Stimulated activated CD4-positive, alpha-beta T cell treated with anti-CD3 and anti-CD28 coated beads, Interleukin-2, amount 100 ng/mL, for 24 hours (primary cell): ENCODE data around the gene GALK1.

Source experiments
- DNase-seq, 2 donors: peaks; one replicate each; pipeline ENCODE4 v3.0.0-alpha.2; 2020

The GALK1 gene

DNA sequence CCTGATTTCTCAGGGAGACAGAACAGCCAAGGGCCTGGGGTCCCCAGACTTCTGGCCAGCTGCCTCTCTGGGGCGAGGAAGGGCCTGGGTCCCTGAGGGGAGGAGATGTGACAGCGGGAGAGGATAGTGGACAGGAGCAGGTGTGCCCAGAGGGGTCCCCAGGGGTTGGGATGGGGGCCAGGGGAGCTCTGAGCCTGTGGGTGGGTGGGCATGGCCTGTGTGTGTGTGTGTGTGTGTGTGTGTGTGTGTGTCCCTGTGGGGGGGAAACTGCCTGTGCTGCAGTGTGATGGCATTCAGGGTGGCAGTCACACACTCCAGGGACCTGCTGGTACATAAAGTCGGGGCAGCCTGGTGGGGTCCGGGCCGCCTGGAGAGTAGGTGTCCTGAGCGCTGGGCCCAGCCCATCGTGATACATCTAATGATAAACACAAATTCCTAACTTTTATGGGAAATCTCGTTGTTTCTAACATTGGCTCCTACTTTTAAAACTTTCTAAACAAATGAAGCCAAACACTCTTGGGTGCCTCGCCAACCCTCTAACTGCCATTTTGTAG is 42.4 kb downstream of the GALK1 start:
- no peak for DNase-seq

DNA sequence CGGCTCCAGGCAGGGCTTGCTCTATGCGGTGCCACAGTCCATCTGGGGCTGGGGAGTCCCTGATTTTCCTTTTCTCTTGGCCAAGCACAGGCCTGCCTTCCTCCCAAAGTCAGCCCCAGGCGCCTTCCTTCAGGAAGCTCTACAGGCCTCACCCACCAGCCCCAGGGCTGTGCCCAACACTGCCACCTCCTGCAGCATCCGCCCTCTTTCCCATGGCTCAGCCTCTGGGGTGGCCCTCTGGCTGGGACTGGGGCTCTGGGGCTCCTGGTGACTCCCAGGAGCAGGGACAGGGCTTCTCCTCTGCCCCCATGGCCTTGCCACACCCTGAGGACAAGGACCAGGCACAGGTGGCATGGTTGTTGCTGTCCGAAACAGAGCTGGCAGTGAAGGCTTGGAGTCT is 42.9 kb downstream of the GALK1 start:
- DNase-seq = no peak

DNA sequence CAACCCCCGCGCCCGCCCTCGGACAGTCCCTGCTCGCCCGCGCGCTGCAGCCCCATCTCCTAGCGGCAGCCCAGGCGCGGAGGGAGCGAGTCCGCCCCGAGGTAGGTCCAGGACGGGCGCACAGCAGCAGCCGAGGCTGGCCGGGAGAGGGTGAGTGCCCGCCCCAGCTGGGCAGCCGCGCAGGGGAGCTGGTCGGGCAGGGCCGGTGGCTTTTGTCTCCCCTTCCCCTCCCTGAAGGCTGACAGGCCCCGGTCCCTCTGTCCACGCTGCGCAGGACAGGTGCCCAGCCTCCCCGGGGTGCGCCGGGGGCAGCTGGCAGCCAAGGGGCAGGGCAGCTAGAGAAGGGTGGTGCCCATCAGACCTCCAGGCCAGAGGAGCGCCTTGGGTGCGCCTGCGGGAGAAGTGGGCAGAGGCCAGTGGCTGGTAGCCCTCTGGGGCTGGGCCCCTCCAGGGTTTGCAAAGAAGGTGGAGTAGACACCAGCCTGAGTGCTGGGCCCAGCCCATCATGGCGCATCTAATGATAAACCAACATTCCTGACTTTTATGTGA is 43.5 kb downstream of the GALK1 start:
- no peak for DNase-seq

DNA sequence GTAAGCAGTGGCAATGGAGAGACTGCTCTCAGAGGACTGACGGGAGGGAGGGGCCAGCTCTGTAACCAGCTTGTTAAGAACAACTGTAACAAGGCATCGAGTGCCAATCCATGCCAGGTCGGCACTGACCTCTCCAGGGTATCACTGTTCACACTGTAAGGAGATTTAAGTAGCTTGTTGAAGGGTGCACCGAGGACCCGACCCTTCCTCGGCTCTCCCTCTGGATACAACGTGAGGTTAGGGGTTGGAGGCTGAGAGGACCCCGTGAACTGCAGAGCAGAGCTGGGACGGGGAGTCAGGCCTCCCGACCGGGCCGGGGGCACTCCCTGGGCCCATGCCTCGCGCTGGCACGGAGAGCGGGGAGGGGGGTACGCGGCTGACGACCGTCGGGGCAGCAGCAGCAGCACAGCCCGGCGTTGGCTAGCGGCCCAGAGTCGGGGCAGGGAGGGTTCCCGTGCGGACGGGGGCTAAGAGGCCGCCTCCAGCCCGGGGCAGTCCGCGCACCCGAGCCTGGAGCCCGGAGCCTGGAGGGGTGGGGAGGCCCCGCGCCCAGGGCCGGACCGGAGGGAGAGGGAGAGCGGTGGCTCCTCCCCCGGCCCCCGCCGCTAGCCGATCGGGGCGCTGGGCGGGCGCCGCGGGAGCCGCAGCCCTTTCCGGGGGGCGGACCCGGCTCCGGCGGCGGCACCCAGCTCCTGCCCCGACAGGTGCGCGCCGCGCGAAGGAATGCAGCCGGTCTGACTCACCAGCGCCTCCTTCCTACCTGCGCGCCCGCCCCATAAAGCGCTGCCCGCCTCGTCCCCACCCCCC is 44.1 kb downstream of the GALK1 start, which contains the start of gene ITGB4:
ITGB4 (plus strand) TSS at position 804 of the 807 bp plus-strand sequence. CDS start 3,245 bp downstream, outside the sequence.
- peak; percentile 51 to 64 for DNase-seq

DNA sequence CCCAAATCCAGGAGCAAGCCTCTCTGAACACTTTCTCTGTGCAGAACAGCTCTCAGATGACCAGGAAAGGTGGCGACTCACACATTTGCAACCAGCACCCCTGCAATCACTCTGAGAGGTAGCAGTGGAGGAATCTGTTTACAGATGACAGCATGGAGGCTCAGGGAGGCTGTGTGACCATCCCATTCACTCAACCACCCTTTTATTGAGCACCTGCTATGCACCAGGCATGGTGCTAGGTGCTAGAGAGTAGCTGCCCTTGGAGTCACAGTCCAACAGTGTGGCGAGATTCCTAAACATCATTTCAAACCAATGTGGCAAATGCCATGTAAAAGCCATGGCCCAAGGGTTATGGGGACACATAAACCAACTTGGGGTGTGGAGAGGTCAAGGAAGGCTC is 45.3 kb downstream of the GALK1 start:
- no peak for DNase-seq

DNA sequence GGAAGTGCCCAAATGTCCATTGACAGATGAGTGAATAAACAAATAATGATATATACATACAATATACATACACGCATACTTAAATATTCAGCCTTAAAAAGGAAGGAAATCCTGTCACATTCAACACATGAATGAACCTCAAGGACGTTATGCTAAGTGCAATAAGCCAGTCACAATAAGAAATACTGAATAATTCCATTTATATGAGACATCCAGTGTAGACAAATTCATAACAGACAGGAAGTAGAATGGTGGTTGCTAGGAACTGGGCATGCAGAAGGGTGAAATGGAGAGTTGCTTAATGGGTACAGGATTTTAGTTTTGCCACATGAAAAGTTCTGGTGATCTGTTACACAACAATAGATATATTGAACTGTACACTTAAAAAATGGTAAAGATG is 52.5 kb downstream of the GALK1 start:
- no peak for DNase-seq
